ENCODE data around the gene ACOT7. TPM values are rescaled to one million over a fixed set of nuclear protein-coding genes. Genes with fewer than 3 reads are reported as not detected.

Gene ACOT7
- total RNA-seq, 1 donor from 2014 or later: 175 TPM

DNA sequence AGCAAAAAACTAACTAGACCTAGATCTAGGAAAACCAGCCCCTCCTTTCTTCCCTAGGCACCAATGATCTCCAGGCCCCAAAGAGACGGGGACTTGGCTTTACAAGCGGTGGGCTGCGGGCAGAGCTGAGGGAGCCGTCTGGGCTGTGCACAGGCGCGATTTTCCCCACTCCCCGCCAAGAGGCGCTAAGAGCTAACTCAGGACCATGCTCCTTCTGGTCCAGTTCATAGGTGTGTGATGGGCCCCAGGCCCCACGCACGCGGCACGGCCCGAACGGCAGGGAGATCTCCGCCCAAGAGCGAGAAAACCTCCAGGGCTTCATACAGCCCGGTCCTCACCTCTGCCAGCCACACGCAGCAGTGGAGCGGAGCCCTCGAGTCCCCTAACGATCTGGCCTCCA lies 125.2 kb downstream of the ACOT7 start:
- peak overlapping the region; percentile 97 for H3K27ac Mint-ChIP-seq (ENCODE audit: unreplicated experiment)
- TF ChIP-seq, protein P1, sequence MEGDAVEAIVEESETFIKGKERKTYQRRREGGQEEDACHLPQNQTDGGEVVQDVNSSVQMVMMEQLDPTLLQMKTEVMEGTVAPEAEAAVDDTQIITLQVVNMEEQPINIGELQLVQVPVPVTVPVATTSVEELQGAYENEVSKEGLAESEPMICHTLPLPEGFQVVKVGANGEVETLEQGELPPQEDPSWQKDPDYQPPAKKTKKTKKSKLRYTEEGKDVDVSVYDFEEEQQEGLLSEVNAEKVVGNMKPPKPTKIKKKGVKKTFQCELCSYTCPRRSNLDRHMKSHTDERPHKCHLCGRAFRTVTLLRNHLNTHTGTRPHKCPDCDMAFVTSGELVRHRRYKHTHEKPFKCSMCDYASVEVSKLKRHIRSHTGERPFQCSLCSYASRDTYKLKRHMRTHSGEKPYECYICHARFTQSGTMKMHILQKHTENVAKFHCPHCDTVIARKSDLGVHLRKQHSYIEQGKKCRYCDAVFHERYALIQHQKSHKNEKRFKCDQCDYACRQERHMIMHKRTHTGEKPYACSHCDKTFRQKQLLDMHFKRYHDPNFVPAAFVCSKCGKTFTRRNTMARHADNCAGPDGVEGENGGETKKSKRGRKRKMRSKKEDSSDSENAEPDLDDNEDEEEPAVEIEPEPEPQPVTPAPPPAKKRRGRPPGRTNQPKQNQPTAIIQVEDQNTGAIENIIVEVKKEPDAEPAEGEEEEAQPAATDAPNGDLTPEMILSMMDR (IDR thresholded peaks at IDR 0.05; ENCODE audit: partially characterized antibody, unreplicated experiment): no peak
- no peaks in the 10 kb centered on the region for H3K36me3 Mint-ChIP-seq (ENCODE audit: unreplicated experiment)
- H3K27me3 Mint-ChIP-seq (ENCODE audit: unreplicated experiment): peaks cover 13% of the 10 kb centered on the region
- H3K9me3 Mint-ChIP-seq (ENCODE audit: unreplicated experiment): peaks cover 11% of the 10 kb centered on the region
- peak overlapping the region; percentile 61 for H3K4me3 Mint-ChIP-seq (ENCODE audit: unreplicated experiment)
- DNase-seq: no peak
- H3K4me1 Mint-ChIP-seq (ENCODE audit: low read depth, unreplicated experiment): peaks cover 66% of the 10 kb centered on the region

DNA sequence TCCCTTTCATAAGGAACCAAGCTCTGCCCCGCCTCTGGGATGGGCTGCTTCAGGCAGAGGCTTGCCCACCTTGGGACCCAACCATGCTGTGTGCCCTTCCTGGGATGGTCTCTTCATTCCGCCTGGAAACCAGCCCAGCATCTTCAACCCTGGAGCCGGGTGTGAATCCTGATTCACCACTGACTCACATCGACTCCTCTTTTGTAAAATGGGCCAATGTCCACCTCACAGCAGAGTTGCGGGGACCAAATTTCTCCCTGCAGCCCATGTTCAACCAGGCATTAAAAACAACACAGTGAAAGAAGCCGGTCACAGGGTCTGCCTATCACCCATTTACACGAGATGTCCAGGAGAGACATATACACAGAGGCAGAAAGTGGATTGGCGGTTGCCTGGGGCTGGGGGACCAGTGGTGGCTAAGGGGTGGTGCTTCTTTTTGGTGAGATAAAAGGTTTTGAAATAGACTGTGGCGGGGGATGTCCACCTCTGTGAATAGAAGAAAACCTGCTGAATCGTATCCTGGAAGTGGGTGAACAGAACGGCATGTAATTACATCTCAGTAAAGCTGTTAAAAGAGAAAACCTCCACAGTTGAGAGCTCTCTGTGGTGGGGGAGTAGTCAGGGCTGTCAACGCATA lies 125.8 kb downstream of the ACOT7 start:
- Mint-ChIP-seq H3K4me1 (ENCODE audit: low read depth, unreplicated experiment) (peaks cover 61% of the 10 kb centered on the region), H3K27ac (ENCODE audit: unreplicated experiment) (peak overlapping the region; percentile 97), H3K4me3 (ENCODE audit: unreplicated experiment) (peak overlapping the region; percentile 61), H3K9me3 (ENCODE audit: unreplicated experiment) (peaks cover 14% of the 10 kb centered on the region), H3K36me3 (ENCODE audit: unreplicated experiment) (no peaks in the 10 kb centered on the region), H3K27me3 (ENCODE audit: unreplicated experiment) (peaks cover 13% of the 10 kb centered on the region)
- no peak for DNase-seq
- TF ChIP-seq, protein P1 (IDR thresholded peaks at IDR 0.05; ENCODE audit: partially characterized antibody, unreplicated experiment): no peak

DNA sequence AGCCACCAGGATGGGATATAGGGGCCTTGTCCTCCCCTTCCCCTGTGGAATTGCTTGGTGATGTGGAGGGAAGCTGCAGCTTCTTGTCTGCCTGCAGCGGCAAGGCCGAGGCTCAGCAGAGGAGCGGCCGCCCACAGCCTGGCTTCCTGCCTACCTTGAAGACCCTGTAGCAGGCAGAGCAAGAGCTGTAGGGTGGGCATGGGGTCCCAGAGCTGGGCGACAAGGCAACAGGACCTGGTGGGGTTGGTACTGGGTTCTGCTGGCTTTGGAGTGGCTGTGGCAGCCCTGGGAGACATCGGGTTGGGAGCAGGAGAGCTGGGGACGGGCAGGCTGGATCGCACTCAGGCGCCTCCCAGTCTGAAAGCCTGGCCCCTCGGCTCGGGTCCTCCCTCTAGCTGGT lies 126.9 kb downstream of the ACOT7 start:
- H3K4me1 Mint-ChIP-seq (ENCODE audit: low read depth, unreplicated experiment): peaks cover 56% of the 10 kb centered on the region

DNA sequence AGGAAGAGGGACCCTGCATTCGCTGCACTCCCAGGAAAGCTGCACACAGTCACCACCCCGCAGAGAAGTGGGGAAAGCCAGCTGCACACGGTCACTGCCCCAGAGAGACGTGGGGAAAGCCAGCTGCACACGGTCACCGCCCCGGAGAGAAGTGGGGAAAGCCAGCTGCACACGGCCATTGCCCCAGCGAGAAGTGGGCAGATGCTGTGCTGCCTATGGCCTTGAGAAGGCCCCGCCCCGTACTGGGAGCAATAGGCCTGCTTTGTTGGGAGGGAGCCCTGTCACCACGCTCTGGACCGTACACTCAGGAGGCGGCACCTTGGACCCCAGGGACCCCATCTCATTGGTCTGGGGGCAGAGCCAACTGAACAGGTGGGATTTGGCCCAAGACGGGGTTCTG lies 128.4 kb downstream of the ACOT7 start:
- Mint-ChIP-seq H3K4me3 (ENCODE audit: unreplicated experiment) (no peak overlapping the region), H3K27me3 (ENCODE audit: unreplicated experiment) (peaks cover 14% of the 10 kb centered on the region), H3K36me3 (ENCODE audit: unreplicated experiment) (no peaks in the 10 kb centered on the region), H3K27ac (ENCODE audit: unreplicated experiment) (peak overlapping the region; percentile 39), H3K9me3 (ENCODE audit: unreplicated experiment) (peaks cover 18% of the 10 kb centered on the region), H3K4me1 (ENCODE audit: low read depth, unreplicated experiment) (peaks cover 48% of the 10 kb centered on the region)
- TF ChIP-seq, protein P1 (IDR thresholded peaks at IDR 0.05; ENCODE audit: partially characterized antibody, unreplicated experiment): no peak
- DNase-seq: no peak

More for the DNA sequence above, 126.9 kb downstream of the ACOT7 start:
- peak overlapping the region; percentile 62 for H3K27ac Mint-ChIP-seq (ENCODE audit: unreplicated experiment)
- H3K36me3 Mint-ChIP-seq (ENCODE audit: unreplicated experiment): no peaks in the 10 kb centered on the region
- DNase-seq: no peak
- H3K4me3 Mint-ChIP-seq (ENCODE audit: unreplicated experiment): peak overlapping the region; percentile 42
- peaks cover 14% of the 10 kb centered on the region for H3K27me3 Mint-ChIP-seq (ENCODE audit: unreplicated experiment)
- peaks cover 18% of the 10 kb centered on the region for H3K9me3 Mint-ChIP-seq (ENCODE audit: unreplicated experiment)
- TF ChIP-seq, protein P1 (IDR thresholded peaks at IDR 0.05; ENCODE audit: partially characterized antibody, unreplicated experiment): no peak

DNA sequence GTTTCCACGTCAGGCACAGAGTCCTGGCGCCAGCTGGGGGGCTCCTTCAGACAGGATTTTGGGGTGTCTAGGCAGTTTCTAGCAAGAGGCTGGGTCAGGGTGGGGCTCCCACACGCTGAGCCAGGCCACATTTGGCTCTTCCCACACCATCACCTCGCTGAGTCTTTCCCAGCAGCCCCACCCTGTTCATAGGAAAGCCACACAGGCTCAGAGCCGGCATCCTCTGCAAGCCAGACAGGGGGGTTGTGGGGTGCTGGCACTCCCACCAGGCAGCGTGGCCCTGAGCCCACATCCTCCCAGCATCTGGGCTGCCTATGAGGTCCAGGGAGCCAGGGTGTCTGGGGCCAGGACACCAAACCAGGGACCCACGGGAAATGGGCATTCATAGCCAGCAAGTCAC lies 129.9 kb downstream of the ACOT7 start:
- Mint-ChIP-seq H3K27me3 (ENCODE audit: unreplicated experiment) (peaks cover 16% of the 10 kb centered on the region), H3K27ac (ENCODE audit: unreplicated experiment) (no peak overlapping the region), H3K4me3 (ENCODE audit: unreplicated experiment) (no peak overlapping the region), H3K4me1 (ENCODE audit: low read depth, unreplicated experiment) (peaks cover 43% of the 10 kb centered on the region), H3K36me3 (ENCODE audit: unreplicated experiment) (no peaks in the 10 kb centered on the region), H3K9me3 (ENCODE audit: unreplicated experiment) (peaks cover 17% of the 10 kb centered on the region)
- TF ChIP-seq, protein P1 (IDR thresholded peaks at IDR 0.05; ENCODE audit: partially characterized antibody, unreplicated experiment): no peak
- no peak for DNase-seq
